GM23338 (cell line): ENCODE data around the gene SNX11. TPM values are rescaled to one million over a fixed set of nuclear protein-coding genes. Genes with fewer than 3 reads are reported as not detected.

Source experiments
- ATAC-seq: fragments of 200-7000 bp; cut with Tn5 transposase; 3 replicates; pipeline ENCODE4 v1.9.1; 2020
- DNase-seq: peaks from one replicate; pipeline ENCODE4 v3.0.0-alpha.2; 2015; ENCODE audit warnings: low spot score
- H2AFZ ChIP-seq: fragments of 200-600 bp; sonication (generic); 2 replicates; pipeline ENCODE4 v1.8.0; 2016; ENCODE audit warnings: antibody characterized with exemption, mild to moderate bottlenecking, moderate library complexity
- H3F3A ChIP-seq: fragments of 200-600 bp; sonication (generic); replicated peaks from 2 replicates; pipeline ENCODE4 v1.8.0; 2017; ENCODE audit warnings: antibody characterized with exemption, mixed run types, low read depth
- H3K27ac ChIP-seq: fragments of 200-600 bp; sonication (generic); 2 replicates; pipeline ENCODE4 v1.6.1; 2016; ENCODE audit warnings: low read depth
- H3K27me3 ChIP-seq: fragments of 200-600 bp; sonication (generic); 2 replicates; pipeline ENCODE4 v1.8.0; 2016; ENCODE audit warnings: mild to moderate bottlenecking, mixed run types, moderate library complexity; ENCODE audit not compliant: insufficient read depth
- H3K36me3 ChIP-seq: fragments of 200-600 bp; sonication (generic); 2 replicates; pipeline ENCODE4 v1.8.0; 2016; ENCODE audit warnings: mild to moderate bottlenecking; ENCODE audit not compliant: insufficient read depth
- H3K4me1 ChIP-seq: fragments of 200-600 bp; sonication (generic); 2 replicates; pipeline ENCODE4 v1.8.0; 2016; ENCODE audit warnings: mild to moderate bottlenecking, moderate library complexity; ENCODE audit not compliant: insufficient read depth
- H3K4me2 ChIP-seq: fragments of 200-600 bp; sonication (generic); 2 replicates; pipeline ENCODE4 v1.7.1; 2017; ENCODE audit warnings: mixed run types
- H3K4me3 ChIP-seq: fragments of 200-600 bp; sonication (generic); 2 replicates; pipeline ENCODE4 v1.6.1; 2016; ENCODE audit warnings: mixed run types
- H3K79me2 ChIP-seq: fragments of 200-600 bp; sonication (generic); replicated peaks from 2 replicates; pipeline ENCODE4 v1.8.0; 2017; ENCODE audit warnings: mild to moderate bottlenecking; ENCODE audit not compliant: insufficient read depth
- H3K9me2 ChIP-seq: fragments of 200-600 bp; sonication (generic); 2 replicates; pipeline ENCODE4 v1.8.0; 2017; ENCODE audit not compliant: insufficient read depth
- H4K20me1 ChIP-seq: fragments of 200-600 bp; sonication (generic); replicated peaks from 2 replicates; pipeline ENCODE4 v1.8.0; 2017; ENCODE audit warnings: mild to moderate bottlenecking; ENCODE audit not compliant: insufficient read depth
- H3K27ac Mint-ChIP-seq: 2 replicates; pipeline ENCODE4 v1.8.0; 2020; ENCODE audit warnings: inconsistent platforms, mild to moderate bottlenecking, moderate library complexity, mixed read lengths
- H3K27me3 Mint-ChIP-seq: 3 replicates; pipeline ENCODE4 v1.8.0; 2022; ENCODE audit warnings: low read depth, mild to moderate bottlenecking, moderate library complexity, mixed read lengths, inconsistent platforms; ENCODE audit not compliant: insufficient read depth, poor library complexity
- H3K36me3 Mint-ChIP-seq: 3 replicates; pipeline ENCODE4 v1.8.0; 2021; ENCODE audit warnings: low read depth, mild to moderate bottlenecking, inconsistent platforms, moderate library complexity, mixed read lengths
- H3K4me1 Mint-ChIP-seq: 3 replicates; pipeline ENCODE4 v1.8.0; 2020; ENCODE audit warnings: mild to moderate bottlenecking, inconsistent platforms, mixed read lengths
- H3K4me3 Mint-ChIP-seq: 3 replicates; pipeline ENCODE4 v1.8.0; 2021; ENCODE audit warnings: moderate library complexity, mild to moderate bottlenecking, inconsistent platforms, mixed read lengths
- H3K9me3 Mint-ChIP-seq: 3 replicates; pipeline ENCODE4 v1.8.0; 2020; ENCODE audit warnings: moderate library complexity, mild to moderate bottlenecking, inconsistent platforms, mixed read lengths
- CTCF ChIP-seq, 2 experiments: fragments of 200-600 bp in 1 of 2; sonication (generic) in 1 of 2; conservative IDR thresholded peaks; 2 replicates each; pipeline versions ENCODE4 v1.5.1 to v1.6.1; 2016 to 2017; ENCODE audit warnings: antibody characterized with exemption in 2 of 2, low read depth in 2 of 2, mild to moderate bottlenecking in 2 of 2, moderate library complexity in 1 of 2
- EZH2 ChIP-seq: fragments of 200-600 bp; sonication (generic); IDR thresholded peaks from one replicate; pipeline ENCODE4 v1.8.0; 2017; ENCODE audit warnings: antibody characterized with exemption, mild to moderate bottlenecking, low read depth; ENCODE audit not compliant: unreplicated experiment
- EZH2phosphoT487 ChIP-seq: fragments of 200-600 bp; sonication (generic); IDR thresholded peaks from one replicate; pipeline ENCODE4 v1.8.1; 2018; ENCODE audit warnings: antibody characterized with exemption; ENCODE audit not compliant: unreplicated experiment
- JUNB ChIP-seq: IDR thresholded peaks from one replicate; pipeline ENCODE4 v1.6.1; 2016; ENCODE audit warnings: antibody characterized with exemption; ENCODE audit not compliant: unreplicated experiment
- NANOG ChIP-seq: IDR thresholded peaks from 2 replicates; pipeline ENCODE4 v1.6.1; 2016; ENCODE audit warnings: antibody characterized with exemption, borderline replicate concordance
- POLR2AphosphoS5 ChIP-seq: IDR thresholded peaks from 2 replicates; pipeline ENCODE4 v1.6.1; 2016; ENCODE audit warnings: antibody characterized with exemption, low read depth
- REST ChIP-seq: IDR thresholded peaks from one replicate; pipeline ENCODE4 v1.6.1; 2018; ENCODE audit warnings: antibody characterized with exemption; ENCODE audit not compliant: unreplicated experiment
- STAT1 ChIP-seq: IDR thresholded peaks from one replicate; pipeline ENCODE4 v1.6.1; 2016; ENCODE audit warnings: antibody characterized with exemption; ENCODE audit not compliant: unreplicated experiment
- ZNF114 ChIP-seq: fragments of 250-450 bp; sonication (Bioruptor Pico); IDR thresholded peaks from 2 replicates; pipeline ENCODE4 v1.5.0; 2020; ENCODE audit warnings: mild to moderate bottlenecking, moderate library complexity
- ZNF331 ChIP-seq: fragments of 250-450 bp; sonication (Bioruptor Pico); IDR thresholded peaks from 2 replicates; pipeline ENCODE4 v1.5.0; 2020; ENCODE audit warnings: low read depth, mild to moderate bottlenecking, moderate library complexity
- polyA plus RNA-seq: library from polyadenylated mRNA; unstranded; fragments of >200 nt; fragmentation: Nextera tagmentation; extraction: Ambion mirVana; gene quantifications from 2 replicates; pipeline ENCODE4 v1.2.1, GENCODE V29; 2016
- total RNA-seq: library from RNA; depleted of rRNA; stranded (reverse); fragments of >200 nt; shearing (Covaris generic); gene quantifications from 2 replicates; pipeline ENCODE4 v1.2.3, GENCODE V29; 2014
- TF ChIP-seq, protein P1 (sequence below): IDR thresholded peaks from 2 replicates; pipeline ENCODE4 v1.6.1; 2016; ENCODE audit warnings: antibody characterized with exemption
- TF ChIP-seq, protein P2 (sequence below): fragments of 250-450 bp; sonication (Bioruptor Pico); IDR thresholded peaks from 2 replicates; pipeline ENCODE4 v1.5.0; 2020; ENCODE audit warnings: mild to moderate bottlenecking, moderate library complexity

The SNX11 gene
- total and polyA plus RNA-seq, 2 experiments from 2014 or later, result 7.9 to 16.3 TPM

GRCh38 chr17:48059125-48059668 lies 48.4 kb upstream of the SNX11 start:
- peaks cover 19% of the 10 kb centered on the region for H3K4me1 ChIP-seq
- H3K4me3 ChIP-seq, result no peak overlapping the region
- Mint-ChIP-seq H3K27ac (peak overlapping the region; percentile 100), H3K4me3 (peak overlapping the region; percentile 39; the same call in 1 of the 3 replicates), H3K27me3 (peaks cover 32% of the 10 kb centered on the region), H3K36me3 (peaks cover 88% of the 10 kb centered on the region), H3K9me3 (no peaks in the 10 kb centered on the region), H3K4me1 (peaks cover 53% of the 10 kb centered on the region)
- TF ChIP-seq EZH2 (no peak), CTCF (conservative IDR thresholded peaks at IDR 0.05; ENCODE audit: low read depth in 2 of 2) (no peak), ZNF331 (CRISPR knock-in tag) (no peak), ZNF114 (CRISPR knock-in tag) (no peak), NANOG (no peak), REST (no peak), POLR2AphosphoS5 (no peak; the same call in 1 of the 2 replicates), EZH2phosphoT487 (no peak), STAT1 (no peak), JUNB (no peak)
- TF ChIP-seq, protein P1, sequence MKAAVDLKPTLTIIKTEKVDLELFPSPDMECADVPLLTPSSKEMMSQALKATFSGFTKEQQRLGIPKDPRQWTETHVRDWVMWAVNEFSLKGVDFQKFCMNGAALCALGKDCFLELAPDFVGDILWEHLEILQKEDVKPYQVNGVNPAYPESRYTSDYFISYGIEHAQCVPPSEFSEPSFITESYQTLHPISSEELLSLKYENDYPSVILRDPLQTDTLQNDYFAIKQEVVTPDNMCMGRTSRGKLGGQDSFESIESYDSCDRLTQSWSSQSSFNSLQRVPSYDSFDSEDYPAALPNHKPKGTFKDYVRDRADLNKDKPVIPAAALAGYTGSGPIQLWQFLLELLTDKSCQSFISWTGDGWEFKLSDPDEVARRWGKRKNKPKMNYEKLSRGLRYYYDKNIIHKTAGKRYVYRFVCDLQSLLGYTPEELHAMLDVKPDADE, result no peak
- TF ChIP-seq, protein P2, sequence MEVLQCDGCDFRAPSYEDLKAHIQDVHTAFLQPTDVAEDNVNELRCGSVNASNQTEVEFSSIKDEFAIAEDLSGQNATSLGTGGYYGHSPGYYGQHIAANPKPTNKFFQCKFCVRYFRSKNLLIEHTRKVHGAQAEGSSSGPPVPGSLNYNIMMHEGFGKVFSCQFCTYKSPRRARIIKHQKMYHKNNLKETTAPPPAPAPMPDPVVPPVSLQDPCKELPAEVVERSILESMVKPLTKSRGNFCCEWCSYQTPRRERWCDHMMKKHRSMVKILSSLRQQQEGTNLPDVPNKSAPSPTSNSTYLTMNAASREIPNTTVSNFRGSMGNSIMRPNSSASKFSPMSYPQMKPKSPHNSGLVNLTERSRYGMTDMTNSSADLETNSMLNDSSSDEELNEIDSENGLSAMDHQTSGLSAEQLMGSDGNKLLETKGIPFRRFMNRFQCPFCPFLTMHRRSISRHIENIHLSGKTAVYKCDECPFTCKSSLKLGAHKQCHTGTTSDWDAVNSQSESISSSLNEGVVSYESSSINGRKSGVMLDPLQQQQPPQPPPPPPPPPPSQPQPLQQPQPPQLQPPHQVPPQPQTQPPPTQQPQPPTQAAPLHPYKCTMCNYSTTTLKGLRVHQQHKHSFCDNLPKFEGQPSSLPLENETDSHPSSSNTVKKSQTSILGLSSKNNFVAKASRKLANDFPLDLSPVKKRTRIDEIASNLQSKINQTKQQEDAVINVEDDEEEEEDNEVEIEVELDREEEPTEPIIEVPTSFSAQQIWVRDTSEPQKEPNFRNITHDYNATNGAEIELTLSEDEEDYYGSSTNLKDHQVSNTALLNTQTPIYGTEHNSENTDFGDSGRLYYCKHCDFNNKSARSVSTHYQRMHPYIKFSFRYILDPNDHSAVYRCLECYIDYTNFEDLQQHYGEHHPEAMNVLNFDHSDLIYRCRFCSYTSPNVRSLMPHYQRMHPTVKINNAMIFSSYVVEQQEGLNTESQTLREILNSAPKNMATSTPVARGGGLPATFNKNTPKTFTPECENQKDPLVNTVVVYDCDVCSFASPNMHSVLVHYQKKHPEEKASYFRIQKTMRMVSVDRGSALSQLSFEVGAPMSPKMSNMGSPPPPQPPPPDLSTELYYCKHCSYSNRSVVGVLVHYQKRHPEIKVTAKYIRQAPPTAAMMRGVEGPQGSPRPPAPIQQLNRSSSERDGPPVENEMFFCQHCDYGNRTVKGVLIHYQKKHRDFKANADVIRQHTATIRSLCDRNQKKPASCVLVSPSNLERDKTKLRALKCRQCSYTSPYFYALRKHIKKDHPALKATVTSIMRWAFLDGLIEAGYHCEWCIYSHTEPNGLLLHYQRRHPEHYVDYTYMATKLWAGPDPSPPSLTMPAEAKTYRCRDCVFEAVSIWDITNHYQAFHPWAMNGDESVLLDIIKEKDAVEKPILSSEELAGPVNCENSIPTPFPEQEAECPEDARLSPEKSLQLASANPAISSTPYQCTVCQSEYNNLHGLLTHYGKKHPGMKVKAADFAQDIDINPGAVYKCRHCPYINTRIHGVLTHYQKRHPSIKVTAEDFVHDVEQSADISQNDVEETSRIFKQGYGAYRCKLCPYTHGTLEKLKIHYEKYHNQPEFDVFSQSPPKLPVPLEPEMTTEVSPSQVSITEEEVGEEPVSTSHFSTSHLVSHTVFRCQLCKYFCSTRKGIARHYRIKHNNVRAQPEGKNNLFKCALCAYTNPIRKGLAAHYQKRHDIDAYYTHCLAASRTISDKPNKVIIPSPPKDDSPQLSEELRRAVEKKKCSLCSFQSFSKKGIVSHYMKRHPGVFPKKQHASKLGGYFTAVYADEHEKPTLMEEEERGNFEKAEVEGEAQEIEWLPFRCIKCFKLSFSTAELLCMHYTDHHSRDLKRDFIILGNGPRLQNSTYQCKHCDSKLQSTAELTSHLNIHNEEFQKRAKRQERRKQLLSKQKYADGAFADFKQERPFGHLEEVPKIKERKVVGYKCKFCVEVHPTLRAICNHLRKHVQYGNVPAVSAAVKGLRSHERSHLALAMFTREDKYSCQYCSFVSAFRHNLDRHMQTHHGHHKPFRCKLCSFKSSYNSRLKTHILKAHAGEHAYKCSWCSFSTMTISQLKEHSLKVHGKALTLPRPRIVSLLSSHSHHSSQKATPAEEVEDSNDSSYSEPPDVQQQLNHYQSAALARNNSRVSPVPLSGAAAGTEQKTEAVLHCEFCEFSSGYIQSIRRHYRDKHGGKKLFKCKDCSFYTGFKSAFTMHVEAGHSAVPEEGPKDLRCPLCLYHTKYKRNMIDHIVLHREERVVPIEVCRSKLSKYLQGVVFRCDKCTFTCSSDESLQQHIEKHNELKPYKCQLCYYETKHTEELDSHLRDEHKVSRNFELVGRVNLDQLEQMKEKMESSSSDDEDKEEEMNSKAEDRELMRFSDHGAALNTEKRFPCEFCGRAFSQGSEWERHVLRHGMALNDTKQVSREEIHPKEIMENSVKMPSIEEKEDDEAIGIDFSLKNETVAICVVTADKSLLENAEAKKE (CRISPR knock-in tag), result no peak
- no peak overlapping the region for H2AFZ ChIP-seq
- ATAC-seq (no peak), DNase-seq (no peak)
- no peaks in the 10 kb centered on the region for H3K9me2 ChIP-seq
- no peak overlapping the region for H3K4me2 ChIP-seq
- H3K27ac ChIP-seq, result peak overlapping the region; percentile 76
- H3K36me3 ChIP-seq, result peaks cover 62% of the 10 kb centered on the region
- H3F3A ChIP-seq, result peaks cover 47% of the 10 kb centered on the region
- H3K79me2 ChIP-seq, result peaks cover 51% of the 10 kb centered on the region
- no peaks in the 10 kb centered on the region for H3K27me3 ChIP-seq
- peaks cover 30% of the 10 kb centered on the region for H4K20me1 ChIP-seq
